RWPE1 (cell line): ENCODE measurements around the gene MBOAT1.

Experiments
- CTCF ChIA-PET: fragments of 350-600 bp; sonication (Branson Sonifier 250); formaldehyde crosslinking; extraction: SDS; loops from one replicate; lab custom pipeline; 2021; lab: Yijun Ruan, JAX
- POLR2A ChIA-PET: fragments of 400-600 bp; formaldehyde crosslinking; extraction: SDS; loops from one replicate; lab custom pipeline; 2020; ENCODE audit warnings: antibody characterized with exemption; ENCODE audit not compliant: low non-redundant PET; lab: Yijun Ruan, JAX
- DNase-seq: peaks from one replicate; pipeline ENCODE4 v3.0.0; 2012; ENCODE audit warnings: low spot score
- H3K27ac ChIP-seq: fragments of 450-650 bp; 2 replicates; pipeline ENCODE4 v1.5.1; 2017
- TF ChIP-seq, protein P1 (sequence below): fragments of 450-650 bp; conservative IDR thresholded peaks from 2 replicates; pipeline ENCODE4 v1.5.1; 2017; ENCODE audit warnings: low read depth, mild to moderate bottlenecking

The MBOAT1 gene

DNA sequence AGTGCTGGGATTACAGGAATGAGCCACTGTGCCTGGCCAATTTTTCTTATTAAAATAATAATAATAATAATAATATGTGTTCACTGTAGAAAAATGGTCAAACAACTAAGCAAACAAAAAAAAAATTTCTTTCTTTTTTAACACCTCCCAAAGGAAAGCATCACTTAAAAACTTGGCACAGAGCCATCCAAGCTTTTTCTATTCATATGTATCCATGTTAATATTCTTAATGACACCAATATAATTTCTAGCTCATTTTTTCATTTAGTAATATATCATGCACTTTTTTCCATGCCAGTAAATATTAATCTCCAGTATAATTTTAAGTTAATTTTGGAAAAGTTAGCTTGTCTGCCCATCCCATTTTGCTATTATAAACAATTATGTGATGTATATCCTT lies 101.8 kb downstream of the MBOAT1 start:
- ChIA-PET POLR2A (no interaction called here), CTCF (interaction anchor here (1.3 kb wide), 1 partner anchor 16 kb away, joined by 4 read pairs; no protein-coding TSS in a partner anchor)
- no peak for DNase-seq
- TF ChIP-seq, protein P1, sequence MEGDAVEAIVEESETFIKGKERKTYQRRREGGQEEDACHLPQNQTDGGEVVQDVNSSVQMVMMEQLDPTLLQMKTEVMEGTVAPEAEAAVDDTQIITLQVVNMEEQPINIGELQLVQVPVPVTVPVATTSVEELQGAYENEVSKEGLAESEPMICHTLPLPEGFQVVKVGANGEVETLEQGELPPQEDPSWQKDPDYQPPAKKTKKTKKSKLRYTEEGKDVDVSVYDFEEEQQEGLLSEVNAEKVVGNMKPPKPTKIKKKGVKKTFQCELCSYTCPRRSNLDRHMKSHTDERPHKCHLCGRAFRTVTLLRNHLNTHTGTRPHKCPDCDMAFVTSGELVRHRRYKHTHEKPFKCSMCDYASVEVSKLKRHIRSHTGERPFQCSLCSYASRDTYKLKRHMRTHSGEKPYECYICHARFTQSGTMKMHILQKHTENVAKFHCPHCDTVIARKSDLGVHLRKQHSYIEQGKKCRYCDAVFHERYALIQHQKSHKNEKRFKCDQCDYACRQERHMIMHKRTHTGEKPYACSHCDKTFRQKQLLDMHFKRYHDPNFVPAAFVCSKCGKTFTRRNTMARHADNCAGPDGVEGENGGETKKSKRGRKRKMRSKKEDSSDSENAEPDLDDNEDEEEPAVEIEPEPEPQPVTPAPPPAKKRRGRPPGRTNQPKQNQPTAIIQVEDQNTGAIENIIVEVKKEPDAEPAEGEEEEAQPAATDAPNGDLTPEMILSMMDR = no peak
- no peak overlapping the region for H3K27ac ChIP-seq

DNA sequence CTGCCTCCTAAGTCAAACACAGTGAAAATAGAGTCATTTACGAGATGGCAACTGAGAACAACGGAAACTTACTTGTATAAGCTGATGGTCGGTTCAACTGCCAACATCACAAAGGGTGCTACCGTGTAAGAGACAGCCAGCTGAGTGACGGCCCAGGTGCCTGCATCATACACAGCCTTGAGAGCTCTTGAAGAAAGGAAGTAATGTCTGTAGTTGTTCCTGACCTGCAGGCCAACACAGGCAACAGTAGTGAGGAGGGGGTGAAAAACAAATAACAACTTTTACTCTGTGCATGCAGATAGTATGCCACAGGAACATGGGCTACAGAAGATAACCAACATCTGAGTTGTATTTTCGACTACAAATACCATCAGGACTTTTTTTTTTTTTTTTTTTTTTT lies 102.7 kb downstream of the MBOAT1 start:
- no peak overlapping the region for H3K27ac ChIP-seq
- ChIA-PET POLR2A (no interaction called here), CTCF (interaction anchor here (0.6 kb wide), 2 partner anchors 146 to 418 kb away, joined by 3 read pairs; no protein-coding TSS in a partner anchor)
- TF ChIP-seq, protein P1 = no peak
- no peak for DNase-seq

DNA sequence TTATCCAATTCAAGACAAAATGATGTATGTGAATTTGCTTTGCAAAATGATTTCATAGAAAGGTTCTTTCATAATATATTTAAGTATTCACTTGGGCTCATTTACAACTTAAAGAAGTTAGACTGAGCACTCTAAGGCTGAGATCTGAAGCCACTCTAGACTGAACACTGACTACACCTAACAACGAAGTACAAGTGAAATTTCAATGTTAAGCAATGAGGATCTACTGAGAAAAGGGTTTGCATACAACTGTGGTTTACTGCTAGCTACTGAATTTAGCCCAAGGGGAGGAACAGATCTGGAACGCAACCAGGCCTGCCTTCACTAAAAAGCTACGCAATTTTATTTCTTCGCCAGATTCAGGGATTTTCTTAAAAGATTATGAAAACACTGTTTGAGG lies 106.4 kb downstream of the MBOAT1 start:
- CTCF ChIA-PET = no interaction called here
- DNase-seq = no peak
- POLR2A ChIA-PET = no interaction called here
- no peak overlapping the region for H3K27ac ChIP-seq
- TF ChIP-seq, protein P1 = no peak

DNA sequence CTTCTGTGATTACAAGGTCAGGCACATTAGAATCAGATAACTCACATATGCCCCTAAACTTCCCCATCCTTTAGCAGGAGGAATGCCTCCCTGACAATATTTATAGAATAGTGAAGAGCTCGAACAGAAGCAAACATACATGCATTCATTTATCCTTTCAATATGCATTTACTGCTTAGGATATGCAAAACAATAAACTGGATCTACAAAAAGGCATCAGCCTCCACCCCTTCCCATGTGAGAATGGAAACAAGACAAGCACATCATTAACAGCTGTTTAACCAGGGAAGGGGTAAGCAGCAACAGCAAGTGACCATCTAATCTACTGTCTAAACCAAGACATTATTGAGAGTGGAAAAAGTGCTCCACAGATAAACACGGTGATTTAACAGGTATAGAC lies 107.6 kb downstream of the MBOAT1 start:
- ChIA-PET CTCF (no interaction called here), POLR2A (no interaction called here)
- no peak for DNase-seq
- H3K27ac ChIP-seq = no peak overlapping the region
- TF ChIP-seq, protein P1 = no peak

DNA sequence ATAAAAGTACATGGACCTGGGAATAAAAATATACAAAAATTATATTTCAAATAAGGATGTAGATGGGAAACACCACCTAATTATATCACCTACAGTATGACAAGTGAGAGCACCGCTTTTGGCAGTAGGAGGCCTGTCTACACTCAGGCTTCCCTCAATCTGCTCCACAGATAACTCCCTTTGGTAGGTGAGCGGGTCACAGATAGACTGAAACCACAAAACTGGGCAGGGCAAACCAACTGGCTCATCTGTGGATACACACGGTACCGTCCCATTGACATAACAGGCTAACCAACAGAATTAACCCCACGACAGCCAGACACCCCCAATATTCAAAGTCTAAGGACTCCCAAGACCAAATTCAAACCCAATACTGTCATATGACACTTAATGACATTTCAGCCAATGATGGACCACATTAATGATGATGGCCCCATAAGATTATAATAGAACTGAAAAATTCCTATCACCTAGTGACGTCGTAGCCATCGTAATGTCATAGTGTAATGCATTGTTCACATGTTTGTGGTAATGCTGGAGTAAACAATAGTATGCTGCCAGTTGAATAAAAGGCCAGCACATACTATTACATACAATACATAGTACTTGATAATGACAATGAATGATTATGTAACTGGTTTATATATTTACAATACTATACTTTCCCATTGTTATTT lies 109.7 kb downstream of the MBOAT1 start:
- CTCF ChIA-PET = no interaction called here
- TF ChIP-seq, protein P1 = no peak
- POLR2A ChIA-PET = no interaction called here
- H3K27ac ChIP-seq = no peak overlapping the region
- DNase-seq = no peak

DNA sequence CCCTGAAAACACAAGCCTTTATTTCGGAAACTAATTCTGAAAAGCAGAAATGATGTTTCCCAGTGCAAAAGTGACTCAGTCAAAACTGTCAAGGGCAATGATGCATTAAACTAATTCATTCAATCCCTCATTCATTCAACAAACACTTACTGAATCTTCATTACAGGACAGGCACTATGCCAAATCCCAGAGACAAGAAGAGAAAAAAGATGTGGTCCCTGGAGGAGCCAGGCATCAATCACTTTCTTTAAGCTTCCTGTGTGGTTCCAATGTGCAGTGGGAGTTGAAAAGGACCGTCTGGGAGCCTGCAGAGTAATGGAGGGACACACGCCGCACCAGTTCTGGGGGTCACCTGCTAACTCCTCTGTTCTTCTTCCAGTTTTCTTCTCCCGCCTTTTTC lies 113.1 kb downstream of the MBOAT1 start:
- ChIA-PET CTCF (interaction anchor here (1.8 kb wide), 1 partner anchor 28 kb away, joined by 5 read pairs; no protein-coding TSS in a partner anchor), POLR2A (no interaction called here)
- H3K27ac ChIP-seq = no peak overlapping the region
- TF ChIP-seq, protein P1 = no peak
- DNase-seq = no peak
